K562 (cell line): ENCODE measurements around the gene CPM. TPM values are rescaled to one million over a fixed set of nuclear protein-coding genes. Genes with fewer than 3 reads are reported as not detected.

Source experiments
- BRCA1 ChIP-seq, 2 experiments: fragments of 450-650 bp in 1 of 2; sonication (generic) in 1 of 2; formaldehyde crosslinking in 1 of 2; IDR thresholded peaks; 2 replicates each; pipeline versions ENCODE4 v1.5.0 to v1.6.1; 2017 to 2020; ENCODE audit warnings: mild to moderate bottlenecking in 1 of 2, missing genetic modification reagents in 1 of 2
- CEBPZ ChIP-seq: fragments of 150-350 bp; IDR thresholded peaks from 2 replicates; pipeline ENCODE4 v1.6.1; 2014; ENCODE audit warnings: low read depth, mild to moderate bottlenecking, low read length, borderline replicate concordance
- EP400 ChIP-seq: fragments of 450-650 bp; IDR thresholded peaks from 2 replicates; pipeline ENCODE4 v1.6.1; 2017; ENCODE audit warnings: antibody characterized with exemption, mild to moderate bottlenecking, moderate library complexity
- GABPB1 ChIP-seq: sonication (generic); formaldehyde crosslinking; IDR thresholded peaks from 2 replicates; pipeline ENCODE4 v1.8.0; 2022; ENCODE audit warnings: mild to moderate bottlenecking, missing genetic modification reagents
- HMBOX1 ChIP-seq: sonication (generic); IDR thresholded peaks from 2 replicates; pipeline ENCODE4 v1.6.1; 2016
- MITF ChIP-seq: IDR thresholded peaks from 2 replicates; pipeline ENCODE4 v1.6.1; 2014; ENCODE audit warnings: antibody characterized with exemption
- SMAD1 ChIP-seq: fragments of 150-350 bp; IDR thresholded peaks from 2 replicates; pipeline ENCODE4 v1.6.1; 2014; ENCODE audit warnings: low read length, low read depth; ENCODE audit not compliant: partially characterized antibody
- XRCC5 ChIP-seq: fragments of 200-400 bp; formaldehyde crosslinking; IDR thresholded peaks from 2 replicates; pipeline ENCODE4 v1.6.1; 2017; ENCODE audit warnings: low read depth, mild to moderate bottlenecking, low read length
- YY1 ChIP-seq, 3 experiments: IDR thresholded peaks; 2 replicates each; pipeline ENCODE4 v1.6.1; 2011; ENCODE audit warnings: low read length in 2 of 3, mild to moderate bottlenecking in 2 of 3, moderate library complexity in 2 of 3, borderline replicate concordance in 1 of 3, control low read depth in 1 of 3, low read depth in 1 of 3; ENCODE audit not compliant: insufficient read depth in 3 of 3, insufficient replicate concordance in 2 of 3, control insufficient read depth in 1 of 3, insufficient read length in 1 of 3; ENCODE audit errors: extremely low read depth in 1 of 3
- ZKSCAN1 ChIP-seq: fragments of 150-350 bp; IDR thresholded peaks from 2 replicates; pipeline ENCODE4 v1.6.1; 2016; ENCODE audit warnings: low read depth, low read length
- ZNF224 ChIP-seq: sonication (generic); formaldehyde crosslinking; IDR thresholded peaks from 2 replicates; pipeline ENCODE4 v1.8.0; 2022; ENCODE audit warnings: mild to moderate bottlenecking, missing genetic modification reagents
- ZNF280B ChIP-seq: fragments of 250-450 bp; sonication (Bioruptor Pico); IDR thresholded peaks from 2 replicates; pipeline ENCODE4 v1.5.1; 2021; ENCODE audit warnings: mild to moderate bottlenecking
- ZNF436 ChIP-seq: fragments of 250-450, 450-650 bp; sonication (Bioruptor Pico); formaldehyde crosslinking; IDR thresholded peaks from 2 replicates; pipeline ENCODE4 v1.7.0; 2020; ENCODE audit warnings: mild to moderate bottlenecking
- ZNF511 ChIP-seq: sonication (generic); formaldehyde crosslinking; IDR thresholded peaks from 2 replicates; pipeline ENCODE4 v1.8.0; 2022; ENCODE audit warnings: mild to moderate bottlenecking, missing genetic modification reagents
- ZNF57 ChIP-seq: fragments of 450-650 bp; formaldehyde crosslinking; IDR thresholded peaks from 2 replicates; pipeline ENCODE4 v1.4.0; 2020; ENCODE audit warnings: mild to moderate bottlenecking, moderate library complexity
- ZNF76 ChIP-seq: fragments of 250-450 bp; sonication (Bioruptor Pico); IDR thresholded peaks from 2 replicates; pipeline ENCODE4 v1.4.0; 2020; ENCODE audit warnings: mild to moderate bottlenecking, moderate library complexity, borderline replicate concordance
- polyA plus RNA-seq, 8 experiments: library from polyadenylated mRNA; depleted of rRNA in 4 of 8; stranded (reverse) in 5 of 8; unstranded in 3 of 8; fragments of >200 nt; fragmentation: Nextera tagmentation in 2 of 8; fragmentation: Illumina TruSeq in 1 of 8; extraction: Ambion mirVana in 2 of 8; extraction: Trizol in 1 of 8; gene quantifications; 2 replicates each; pipeline versions ENCODE4 v1.2.1 to v1.2.3, GENCODE V29; 2011 to 2014; ENCODE audit warnings: inconsistent platforms in 1 of 8, missing spikeins in 1 of 8
- total RNA-seq, 7 experiments: library from RNA; depleted of rRNA in 6 of 7; stranded (reverse); fragments of >200 nt in 6 of 7; fragmentation: Illumina TruSeq in 2 of 7; extraction: Trizol in 2 of 7; gene quantifications; 2 replicates each; pipeline versions ENCODE4 v1.2.1 to v1.2.3, GENCODE V29; 2011 to 2021; ENCODE audit warnings: low replicate concordance in 1 of 7

The CPM gene
- total and polyA plus RNA-seq, 9 of the 15 experiments (the other 6 are each of a cell fraction or from before 2014, with no cell fraction given) = 0.31 TPM; not detected in 8

- TF ChIP-seq ZNF511 (CRISPR knock-in tag) (peak; percentile 77), YY1 (IDR thresholded peaks at IDR 0.05; ENCODE audit: borderline replicate concordance in 1 of 3, control insufficient read depth in 1 of 3, extremely low read depth in 1 of 3, insufficient read depth in 3 of 3, insufficient read length in 1 of 3, insufficient replicate concordance in 2 of 3, low read depth in 1 of 3, low read length in 2 of 3) (peak in 2 of 3 experiments; percentile 71 to 83), MITF (0 out of 2 replicates have a peak, but pooled peaks have one; percentile 38), ZNF76 (CRISPR knock-in tag) (peak; percentile 69), EP400 (peak; percentile 87), ZNF436 (CRISPR knock-in tag) (no peak), XRCC5 (peak; percentile 60; the same call in 1 of the 2 replicates), ZNF280B (CRISPR knock-in tag) (no peak), CEBPZ (no peak), BRCA1 (IDR thresholded peaks at IDR 0.05) (no peak), BRCA1 (CRISPR knock-in tag; IDR thresholded peaks at IDR 0.05) (no peak), HMBOX1 (peak; percentile 85), ZNF57 (no peak), ZNF224 (CRISPR knock-in tag) (no peak), GABPB1 (CRISPR knock-in tag) (peak; percentile 70; the same call in 1 of the 2 replicates), SMAD1 (peak; percentile 91), ZKSCAN1 (no peak)
These were observed 125.2 kb downstream of the CPM start, which contains the start of gene MDM2 (continued) for GRCh38 chr12:68807576-68808387.
